Activated naive CD4-positive, alpha-beta T cell treated with anti-CD3 and anti-CD28 coated beads for 36 hours (primary cell): ENCODE measurements around the gene SYNPR. TPM values are rescaled to one million over a fixed set of nuclear protein-coding genes. Genes with fewer than 3 reads are reported as not detected.

ENCODE experiments used
- CTCF ChIA-PET: fragments of 350-600 bp; sonication (Branson Sonifier 250); formaldehyde crosslinking; loops from one replicate; lab custom pipeline; 2021; ENCODE audit warnings: antibody characterized with exemption; lab: Charles Lee
- DNase-seq: peaks from one replicate; pipeline ENCODE4 v3.0.0-alpha.2; 2020
- H3K27ac Mint-ChIP-seq: one replicate; pipeline ENCODE4 v1.8.0; 2021; ENCODE audit warnings: mild to moderate bottlenecking, mixed read lengths
- H3K27me3 Mint-ChIP-seq: one replicate; pipeline ENCODE4 v1.8.0; 2021; ENCODE audit warnings: low read depth, mixed read lengths
- H3K36me3 Mint-ChIP-seq: one replicate; pipeline ENCODE4 v1.8.0; 2021; ENCODE audit warnings: low read depth, mixed read lengths
- H3K4me1 Mint-ChIP-seq: one replicate; pipeline ENCODE4 v1.8.0; 2021; ENCODE audit warnings: low read depth, mixed read lengths
- H3K4me3 Mint-ChIP-seq: one replicate; pipeline ENCODE4 v1.8.0; 2021; ENCODE audit warnings: mild to moderate bottlenecking, moderate library complexity, mixed read lengths
- H3K9me3 Mint-ChIP-seq: one replicate; pipeline ENCODE4 v1.8.0; 2021; ENCODE audit warnings: mixed read lengths
- intact Hi-C: fragments of 100-400 bp; cut with micrococcal nuclease; formaldehyde crosslinking; loops from one replicate; pipeline ENCODE4 v1.15.1; 2023
- total RNA-seq, 2 experiments: library from RNA; stranded (reverse); gene quantifications; one replicate each; pipeline ENCODE4 v1.2.3, GENCODE V29; 2021

SYNPR gene
- total RNA-seq, 2 experiments from 2014 or later = not detected

DNA sequence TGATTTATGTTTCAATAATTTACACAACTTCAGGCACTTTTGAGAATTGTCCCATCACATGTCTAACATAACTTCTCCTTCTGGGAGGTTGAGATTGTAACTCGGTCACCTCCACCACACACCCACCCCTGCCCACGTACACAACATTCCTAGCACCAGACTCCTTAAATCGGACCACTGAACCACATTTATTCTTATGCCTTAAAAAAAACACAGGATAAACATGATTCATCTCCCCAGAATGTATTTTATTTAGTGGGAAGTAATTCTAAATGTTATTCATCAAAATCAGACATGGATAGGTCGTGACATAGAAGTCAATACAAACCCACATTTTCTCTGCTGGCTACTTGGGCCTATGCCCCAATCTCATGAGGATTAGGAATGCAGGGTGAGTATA, 377.4 kb downstream of the SYNPR start:
- H3K36me3 Mint-ChIP-seq = no peaks in the 10 kb centered on the region
- DNase-seq = no peak
- CTCF ChIA-PET = no interaction called here
- intact Hi-C loops = no loop called here
- H3K27me3 Mint-ChIP-seq = peaks cover 1% of the 10 kb centered on the region
- no peaks in the 10 kb centered on the region for H3K4me1 Mint-ChIP-seq
- no peak overlapping the region for H3K27ac Mint-ChIP-seq
- no peak overlapping the region for H3K4me3 Mint-ChIP-seq
- H3K9me3 Mint-ChIP-seq = no peaks in the 10 kb centered on the region

DNA sequence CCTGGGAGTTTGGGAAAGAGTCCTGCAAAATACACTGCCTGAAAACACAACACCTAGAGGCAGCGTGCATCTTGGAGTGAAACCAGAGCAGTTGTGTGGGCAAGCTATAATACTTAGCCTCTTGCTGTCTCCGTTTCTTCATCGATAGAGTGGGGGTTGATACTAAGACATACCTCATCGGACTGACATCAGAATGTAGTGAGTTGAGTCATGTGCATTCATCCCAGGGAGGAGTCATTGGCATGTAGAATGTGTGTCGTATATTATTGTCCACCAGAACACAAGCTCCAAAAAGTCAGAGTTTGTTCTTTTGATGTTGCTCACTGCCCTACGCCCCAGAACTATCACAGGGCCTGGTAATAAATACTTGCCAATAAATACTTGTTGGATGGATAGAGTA, 378.7 kb downstream of the SYNPR start:
- Mint-ChIP-seq H3K4me1 (no peaks in the 10 kb centered on the region), H3K27ac (no peak overlapping the region), H3K36me3 (no peaks in the 10 kb centered on the region), H3K27me3 (peaks cover 1% of the 10 kb centered on the region), H3K9me3 (no peaks in the 10 kb centered on the region), H3K4me3 (no peak overlapping the region)
- intact Hi-C loops = no loop called here
- no peak for DNase-seq
- CTCF ChIA-PET = no interaction called here

- intact Hi-C loops = no loop called here
- CTCF ChIA-PET = interaction anchor here (0.9 kb wide), 1 partner anchor 147 kb away, joined by 4 read pairs; no protein-coding TSS in a partner anchor
These were observed 383.1 kb downstream of the SYNPR start for GRCh38 chr3:63661242-63661641.

GRCh38 chr3:63662011-63662410, 383.9 kb downstream of the SYNPR start:
- Mint-ChIP-seq H3K36me3 (no peaks in the 10 kb centered on the region), H3K4me3 (no peak overlapping the region), H3K9me3 (no peaks in the 10 kb centered on the region), H3K27me3 (peaks cover 1% of the 10 kb centered on the region), H3K27ac (no peak overlapping the region), H3K4me1 (no peaks in the 10 kb centered on the region)
- CTCF ChIA-PET = interaction anchor here (0.9 kb wide), 1 partner anchor 146 kb away, joined by 4 read pairs; no protein-coding TSS in a partner anchor
- intact Hi-C loops = no loop called here
- no peak for DNase-seq

More at GRCh38 chr3:63661242-63661641, 383.1 kb downstream of the SYNPR start:
- Mint-ChIP-seq H3K36me3 (no peaks in the 10 kb centered on the region), H3K27me3 (peaks cover 1% of the 10 kb centered on the region), H3K4me1 (no peaks in the 10 kb centered on the region), H3K4me3 (no peak overlapping the region), H3K27ac (no peak overlapping the region), H3K9me3 (no peaks in the 10 kb centered on the region)
- DNase-seq = no peak

GRCh38 chr3:63662500-63662899, 384.4 kb downstream of the SYNPR start:
- H3K4me3 Mint-ChIP-seq = no peak overlapping the region
- intact Hi-C loops = no loop called here
- H3K36me3 Mint-ChIP-seq = no peaks in the 10 kb centered on the region
- peaks cover 1% of the 10 kb centered on the region for H3K27me3 Mint-ChIP-seq
- H3K27ac Mint-ChIP-seq = no peak overlapping the region
- CTCF ChIA-PET = no interaction called here
- no peak for DNase-seq
- H3K4me1 Mint-ChIP-seq = no peaks in the 10 kb centered on the region
- no peaks in the 10 kb centered on the region for H3K9me3 Mint-ChIP-seq
